PC-9 (cell line): Measurements from ENCODE around the gene SHF. TPM values are rescaled to one million over a fixed set of nuclear protein-coding genes. Genes with fewer than 3 reads are reported as not detected.

Experiments
- BruUV-seq: library from RNA; stranded (reverse); fragments of 400-500 nt; replicated peaks from 2 replicates; lab custom pipeline; 2021; lab: Mats Ljungman, UMichigan
- CTCF ChIA-PET: fragments of 300-600 bp; sonication (Branson Sonifier 250); formaldehyde crosslinking; loops from one replicate; lab custom pipeline; 2022; ENCODE audit warnings: antibody characterized with exemption; lab: Charles Lee
- POLR2A ChIA-PET: fragments of 300-600 bp; sonication (Branson Sonifier 250); formaldehyde crosslinking; loops from one replicate; lab custom pipeline; 2022; ENCODE audit warnings: antibody characterized with exemption; ENCODE audit not compliant: unreplicated experiment; lab: Charles Lee
- DNase-seq, 2 experiments: peaks; one replicate each; pipeline versions ENCODE4 v3.0.0 to v3.0.0-alpha.2; 2015 to 2022; ENCODE audit warnings: mixed read lengths in 1 of 2
- H2AFZ ChIP-seq: fragments of 200-600 bp; sonication (generic); 2 replicates; pipeline ENCODE4 v1.8.1; 2017; ENCODE audit warnings: antibody characterized with exemption
- H3F3A ChIP-seq: fragments of 200-600 bp; sonication (generic); 2 replicates; pipeline ENCODE4 v1.8.1; 2017; ENCODE audit warnings: antibody characterized with exemption, mild to moderate bottlenecking, low read depth; ENCODE audit not compliant: insufficient read depth
- H3K27ac ChIP-seq: fragments of 200-600 bp; sonication (generic); 2 replicates; pipeline ENCODE4 v1.6.1; 2016; ENCODE audit warnings: mixed run types
- H3K27me3 ChIP-seq: fragments of 200-600 bp; sonication (generic); 2 replicates; pipeline ENCODE4 v1.6.1; 2016; ENCODE audit warnings: low read depth, mixed run types; ENCODE audit not compliant: insufficient read depth
- H3K36me3 ChIP-seq: fragments of 200-600 bp; sonication (generic); 2 replicates; pipeline ENCODE4 v1.6.1; 2016; ENCODE audit warnings: low read depth, mixed run types
- H3K4me1 ChIP-seq: fragments of 200-600 bp; sonication (generic); replicated peaks from 2 replicates; pipeline ENCODE4 v1.6.1; 2016; ENCODE audit warnings: mixed run types; ENCODE audit not compliant: insufficient read depth
- H3K4me2 ChIP-seq: fragments of 200-600 bp; sonication (generic); 2 replicates; pipeline ENCODE4 v1.6.1; 2017; ENCODE audit warnings: mixed run types
- H3K4me3 ChIP-seq: fragments of 200-600 bp; sonication (generic); 2 replicates; pipeline ENCODE4 v1.6.1; 2016; ENCODE audit warnings: mixed run types
- H3K79me2 ChIP-seq: fragments of 200-600 bp; sonication (generic); 2 replicates; pipeline ENCODE4 v1.6.1; 2017; ENCODE audit warnings: low read depth, mixed run types
- H3K9me2 ChIP-seq: fragments of 200-600 bp; sonication (generic); 2 replicates; pipeline ENCODE4 v1.8.1; 2017; ENCODE audit warnings: mild to moderate bottlenecking; ENCODE audit not compliant: insufficient read depth
- H3K9me3 ChIP-seq: fragments of 200-600 bp; sonication (generic); 2 replicates; pipeline ENCODE4 v1.8.1; 2016; ENCODE audit warnings: low read depth; ENCODE audit not compliant: insufficient read depth
- H4K20me1 ChIP-seq: fragments of 200-600 bp; sonication (generic); 2 replicates; pipeline ENCODE4 v1.8.1; 2017; ENCODE audit not compliant: insufficient read depth
- EZH2 ChIP-seq: fragments of 200-600 bp; sonication (generic); IDR thresholded peaks from 2 replicates; pipeline ENCODE4 v1.8.0; 2017; ENCODE audit warnings: antibody characterized with exemption, low read depth
- intact Hi-C: fragments of 100-400 bp; cut with micrococcal nuclease; formaldehyde crosslinking; loops from one replicate; pipeline ENCODE4 v1.10.0; 2022; ENCODE audit not compliant: unreplicated experiment
- total RNA-seq: library from RNA; stranded (reverse); gene quantifications from 2 replicates; pipeline ENCODE4 v1.2.3, GENCODE V29; 2021
- TF ChIP-seq, protein P1 (sequence below): fragments of 200-600 bp; sonication (generic); conservative IDR thresholded peaks from 2 replicates; pipeline ENCODE4 v1.6.1; 2017; ENCODE audit warnings: mixed run types, antibody characterized with exemption, mild to moderate bottlenecking, moderate library complexity

SHF gene
- total RNA-seq, 1 experiment from 2014 or later = 6.1 TPM

DNA sequence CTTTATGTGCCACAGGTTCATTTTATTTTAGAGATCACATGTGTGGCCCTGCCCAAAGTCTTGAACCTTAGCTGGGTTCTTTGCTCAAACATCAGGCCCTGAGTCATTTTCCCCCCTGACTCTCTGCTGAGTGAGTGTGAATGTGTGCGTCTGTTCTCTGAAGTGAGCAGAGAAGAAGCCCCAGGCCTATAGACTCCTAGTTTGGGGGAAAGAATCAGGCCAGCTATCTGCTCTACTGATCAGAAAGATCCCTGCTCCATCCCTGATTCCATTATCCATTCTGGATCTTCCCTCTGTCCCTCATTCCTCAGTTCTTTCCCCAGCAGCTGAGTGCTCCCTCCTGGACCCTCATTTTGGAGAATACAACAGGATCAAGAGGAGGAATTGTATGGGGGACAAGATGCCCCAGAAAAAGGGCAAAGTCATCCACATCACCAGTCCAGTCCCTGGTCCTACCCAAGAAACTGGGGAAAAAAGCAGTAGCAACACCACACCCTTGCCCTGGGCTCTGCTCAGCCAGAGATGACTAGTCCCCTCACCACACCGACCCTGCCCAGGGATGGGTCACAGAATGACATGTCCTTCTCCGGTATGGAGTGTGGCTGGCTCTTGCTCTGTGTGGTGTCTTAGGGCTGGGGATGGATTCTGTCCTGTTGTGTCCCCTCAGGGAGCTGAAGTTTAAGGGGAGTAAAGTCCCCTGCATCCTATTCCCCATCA, 54.8 kb downstream of the SHF start:
- no peaks in the 10 kb centered on the region for H3K9me3 ChIP-seq
- ChIA-PET POLR2A (no interaction called here), CTCF (interaction anchor here (0.6 to 1.8 kb wide), 2 partner anchors 30 to 78 kb away, joined by 4 to 5 read pairs; no protein-coding TSS in a partner anchor)
- H3K27me3 ChIP-seq = no peaks in the 10 kb centered on the region
- no peak overlapping the region for H3K4me3 ChIP-seq
- H3K4me2 ChIP-seq = no peak overlapping the region
- intact Hi-C loops = no loop called here
- H3K36me3 ChIP-seq = no peaks in the 10 kb centered on the region
- H3K79me2 ChIP-seq = no peaks in the 10 kb centered on the region
- no peaks in the 10 kb centered on the region for H4K20me1 ChIP-seq
- no peak overlapping the region for H2AFZ ChIP-seq
- H3F3A ChIP-seq = no peaks in the 10 kb centered on the region
- no TSS peak for BruUV-seq
- H3K9me2 ChIP-seq = no peaks in the 10 kb centered on the region
- no peak for TF ChIP-seq EZH2
- TF ChIP-seq, protein P1, sequence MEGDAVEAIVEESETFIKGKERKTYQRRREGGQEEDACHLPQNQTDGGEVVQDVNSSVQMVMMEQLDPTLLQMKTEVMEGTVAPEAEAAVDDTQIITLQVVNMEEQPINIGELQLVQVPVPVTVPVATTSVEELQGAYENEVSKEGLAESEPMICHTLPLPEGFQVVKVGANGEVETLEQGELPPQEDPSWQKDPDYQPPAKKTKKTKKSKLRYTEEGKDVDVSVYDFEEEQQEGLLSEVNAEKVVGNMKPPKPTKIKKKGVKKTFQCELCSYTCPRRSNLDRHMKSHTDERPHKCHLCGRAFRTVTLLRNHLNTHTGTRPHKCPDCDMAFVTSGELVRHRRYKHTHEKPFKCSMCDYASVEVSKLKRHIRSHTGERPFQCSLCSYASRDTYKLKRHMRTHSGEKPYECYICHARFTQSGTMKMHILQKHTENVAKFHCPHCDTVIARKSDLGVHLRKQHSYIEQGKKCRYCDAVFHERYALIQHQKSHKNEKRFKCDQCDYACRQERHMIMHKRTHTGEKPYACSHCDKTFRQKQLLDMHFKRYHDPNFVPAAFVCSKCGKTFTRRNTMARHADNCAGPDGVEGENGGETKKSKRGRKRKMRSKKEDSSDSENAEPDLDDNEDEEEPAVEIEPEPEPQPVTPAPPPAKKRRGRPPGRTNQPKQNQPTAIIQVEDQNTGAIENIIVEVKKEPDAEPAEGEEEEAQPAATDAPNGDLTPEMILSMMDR = no peak
- H3K27ac ChIP-seq = no peak overlapping the region
- no peaks in the 10 kb centered on the region for H3K4me1 ChIP-seq
- DNase-seq = no peak

DNA sequence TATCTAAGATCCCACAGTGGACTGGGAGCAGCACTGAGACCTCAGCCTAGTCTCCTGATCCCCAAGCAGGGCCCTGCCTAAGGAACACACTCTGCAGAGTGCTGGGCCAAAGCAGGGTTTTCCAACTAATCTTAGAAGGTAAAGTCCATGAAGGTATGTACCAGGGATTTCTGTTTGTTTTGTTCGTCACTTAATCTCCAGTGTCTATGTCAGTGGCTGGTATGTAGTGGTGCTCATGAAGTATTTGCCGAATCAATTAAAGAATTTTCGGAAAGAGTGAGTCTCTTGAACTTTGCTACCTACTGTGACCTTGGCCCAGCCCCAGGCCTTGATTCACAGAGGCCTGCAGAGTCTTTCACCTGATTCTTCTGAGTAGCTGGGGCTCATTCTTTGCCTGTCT, 56.3 kb downstream of the SHF start:
- POLR2A ChIA-PET = interaction anchor here (0.6 kb wide), 2 partner anchors 15 to 1973 kb away, joined by 4 read pairs; no protein-coding TSS in a partner anchor
- Histone ChIP-seq H3K79me2 (no peaks in the 10 kb centered on the region), H3K27me3 (no peaks in the 10 kb centered on the region), H3K27ac (no peak overlapping the region), H3K4me3 (no peak overlapping the region), H4K20me1 (no peaks in the 10 kb centered on the region), H2AFZ (no peak overlapping the region), H3F3A (no peaks in the 10 kb centered on the region), H3K4me2 (no peak overlapping the region), H3K9me2 (no peaks in the 10 kb centered on the region), H3K36me3 (no peaks in the 10 kb centered on the region), H3K9me3 (no peaks in the 10 kb centered on the region), H3K4me1 (no peaks in the 10 kb centered on the region)
- CTCF ChIA-PET = no interaction called here
- intact Hi-C loops = no loop called here
- TF ChIP-seq, protein P1 = no peak
- no peak for TF ChIP-seq EZH2
- no TSS peak for BruUV-seq
- DNase-seq = no peak

DNA sequence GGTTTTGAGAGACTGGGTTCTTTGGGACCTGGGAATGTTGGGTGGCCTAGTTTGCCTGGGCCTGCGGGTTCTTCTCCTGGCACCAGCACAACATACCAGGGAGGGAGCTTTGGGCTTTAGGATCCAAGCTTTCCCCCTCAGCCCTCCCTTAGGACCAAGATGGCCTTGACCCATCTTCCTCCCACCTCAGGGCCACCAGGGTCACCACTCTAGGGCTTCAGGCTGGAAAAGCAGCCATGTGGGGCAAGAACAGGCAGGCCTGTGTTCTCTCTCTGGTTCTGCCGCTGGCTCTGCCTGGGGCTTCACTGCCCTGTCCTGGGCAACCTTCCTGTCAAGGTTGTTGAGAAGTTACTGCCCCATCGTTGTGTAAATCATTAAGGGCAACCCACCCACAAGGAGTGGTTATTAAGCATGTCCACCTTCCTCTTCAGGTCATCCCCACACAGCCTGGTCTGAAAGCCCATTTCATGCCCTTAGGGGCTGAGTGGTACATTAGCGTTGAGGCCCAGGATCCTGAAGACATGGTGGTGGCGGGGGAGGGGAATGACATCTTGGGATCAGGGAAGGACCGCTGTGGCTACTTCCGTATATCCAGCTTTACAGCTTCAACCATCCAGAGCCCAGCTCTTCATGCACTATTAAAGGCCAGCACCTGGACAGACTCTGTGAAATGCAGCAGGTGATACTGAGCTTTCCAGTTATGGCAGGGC, 57.3 kb downstream of the SHF start:
- no peak overlapping the region for H3K27ac ChIP-seq
- H3K9me3 ChIP-seq = no peaks in the 10 kb centered on the region
- no peak overlapping the region for H3K4me3 ChIP-seq
- no peaks in the 10 kb centered on the region for H3K27me3 ChIP-seq
- no peaks in the 10 kb centered on the region for H3F3A ChIP-seq
- no peak overlapping the region for H2AFZ ChIP-seq
- H3K4me1 ChIP-seq = no peaks in the 10 kb centered on the region
- no TSS peak for BruUV-seq
- no peaks in the 10 kb centered on the region for H3K79me2 ChIP-seq
- no peak overlapping the region for H3K4me2 ChIP-seq
- H4K20me1 ChIP-seq = no peaks in the 10 kb centered on the region
- POLR2A ChIA-PET = no interaction called here
- CTCF ChIA-PET = interaction anchor here (0.5 to 0.6 kb wide), 2 partner anchors 32 to 991 kb away, joined by 3 to 11 read pairs; no protein-coding TSS in a partner anchor
- TF ChIP-seq, protein P1 = no peak
- TF ChIP-seq EZH2 = no peak
- no peaks in the 10 kb centered on the region for H3K36me3 ChIP-seq
- DNase-seq = no peak
- intact Hi-C loops = no loop called here
- H3K9me2 ChIP-seq = no peaks in the 10 kb centered on the region
